PC-9 (cell line): ENCODE results near the gene PLA2G2E. TPM values are rescaled to one million over a fixed set of nuclear protein-coding genes. Genes with fewer than 3 reads are reported as not detected.

Experiments
- BruUV-seq: library from RNA; stranded (reverse); fragments of 400-500 nt; replicated peaks from 2 replicates; lab custom pipeline; 2021; lab: Mats Ljungman, UMichigan
- CTCF ChIA-PET: fragments of 300-600 bp; sonication (Branson Sonifier 250); formaldehyde crosslinking; loops from one replicate; lab custom pipeline; 2022; ENCODE audit warnings: antibody characterized with exemption; lab: Charles Lee
- POLR2A ChIA-PET: fragments of 300-600 bp; sonication (Branson Sonifier 250); formaldehyde crosslinking; loops from one replicate; lab custom pipeline; 2022; ENCODE audit warnings: antibody characterized with exemption; ENCODE audit not compliant: unreplicated experiment; lab: Charles Lee
- DNase-seq, 2 experiments: peaks; one replicate each; pipeline versions ENCODE4 v3.0.0 to v3.0.0-alpha.2; 2015 to 2022; ENCODE audit warnings: mixed read lengths in 1 of 2
- H2AFZ ChIP-seq: fragments of 200-600 bp; sonication (generic); 2 replicates; pipeline ENCODE4 v1.8.1; 2017; ENCODE audit warnings: antibody characterized with exemption
- H3F3A ChIP-seq: fragments of 200-600 bp; sonication (generic); 2 replicates; pipeline ENCODE4 v1.8.1; 2017; ENCODE audit warnings: antibody characterized with exemption, mild to moderate bottlenecking, low read depth; ENCODE audit not compliant: insufficient read depth
- H3K27ac ChIP-seq: fragments of 200-600 bp; sonication (generic); 2 replicates; pipeline ENCODE4 v1.6.1; 2016; ENCODE audit warnings: mixed run types
- H3K27me3 ChIP-seq: fragments of 200-600 bp; sonication (generic); 2 replicates; pipeline ENCODE4 v1.6.1; 2016; ENCODE audit warnings: low read depth, mixed run types; ENCODE audit not compliant: insufficient read depth
- H3K36me3 ChIP-seq: fragments of 200-600 bp; sonication (generic); 2 replicates; pipeline ENCODE4 v1.6.1; 2016; ENCODE audit warnings: low read depth, mixed run types
- H3K4me1 ChIP-seq: fragments of 200-600 bp; sonication (generic); replicated peaks from 2 replicates; pipeline ENCODE4 v1.6.1; 2016; ENCODE audit warnings: mixed run types; ENCODE audit not compliant: insufficient read depth
- H3K4me2 ChIP-seq: fragments of 200-600 bp; sonication (generic); 2 replicates; pipeline ENCODE4 v1.6.1; 2017; ENCODE audit warnings: mixed run types
- H3K4me3 ChIP-seq: fragments of 200-600 bp; sonication (generic); 2 replicates; pipeline ENCODE4 v1.6.1; 2016; ENCODE audit warnings: mixed run types
- H3K79me2 ChIP-seq: fragments of 200-600 bp; sonication (generic); 2 replicates; pipeline ENCODE4 v1.6.1; 2017; ENCODE audit warnings: low read depth, mixed run types
- H3K9me2 ChIP-seq: fragments of 200-600 bp; sonication (generic); 2 replicates; pipeline ENCODE4 v1.8.1; 2017; ENCODE audit warnings: mild to moderate bottlenecking; ENCODE audit not compliant: insufficient read depth
- H3K9me3 ChIP-seq: fragments of 200-600 bp; sonication (generic); 2 replicates; pipeline ENCODE4 v1.8.1; 2016; ENCODE audit warnings: low read depth; ENCODE audit not compliant: insufficient read depth
- H4K20me1 ChIP-seq: fragments of 200-600 bp; sonication (generic); 2 replicates; pipeline ENCODE4 v1.8.1; 2017; ENCODE audit not compliant: insufficient read depth
- CTCF ChIP-seq: fragments of 200-600 bp; sonication (generic); conservative IDR thresholded peaks from 2 replicates; pipeline ENCODE4 v1.6.1; 2017; ENCODE audit warnings: mixed run types, antibody characterized with exemption, mild to moderate bottlenecking, moderate library complexity
- EZH2 ChIP-seq: fragments of 200-600 bp; sonication (generic); IDR thresholded peaks from 2 replicates; pipeline ENCODE4 v1.8.0; 2017; ENCODE audit warnings: antibody characterized with exemption, low read depth
- intact Hi-C: fragments of 100-400 bp; cut with micrococcal nuclease; formaldehyde crosslinking; loops from one replicate; pipeline ENCODE4 v1.10.0; 2022; ENCODE audit not compliant: unreplicated experiment
- total RNA-seq: library from RNA; stranded (reverse); gene quantifications from 2 replicates; pipeline ENCODE4 v1.2.3, GENCODE V29; 2021

The PLA2G2E gene
- total RNA-seq, 1 experiment from 2014 or later, result not detected

- no TSS peak for BruUV-seq
- H4K20me1 ChIP-seq, result no peaks in the 10 kb centered on the region
- no peaks in the 10 kb centered on the region for H3K9me3 ChIP-seq
- peaks cover 20% of the 10 kb centered on the region for H3K4me1 ChIP-seq
- H3F3A ChIP-seq, result peaks cover 16% of the 10 kb centered on the region
- H3K4me2 ChIP-seq, result no peak overlapping the region
- intact Hi-C loops, result no loop called here
- POLR2A ChIA-PET, result no interaction called here
- CTCF ChIA-PET, result no interaction called here
- H3K4me3 ChIP-seq, result no peak overlapping the region
- peaks cover 9% of the 10 kb centered on the region for H3K36me3 ChIP-seq
- H3K79me2 ChIP-seq, result no peaks in the 10 kb centered on the region
- no peaks in the 10 kb centered on the region for H3K27me3 ChIP-seq
- TF ChIP-seq EZH2 (no peak), CTCF (no peak)
- H3K9me2 ChIP-seq, result no peaks in the 10 kb centered on the region
- H3K27ac ChIP-seq, result no peak overlapping the region
- H2AFZ ChIP-seq, result no peak overlapping the region
- DNase-seq, result no peak
Observed at GRCh38 chr1:19907456-19907855, 16.0 kb downstream of the PLA2G2E start.

- H3K79me2 ChIP-seq, result no peaks in the 10 kb centered on the region
- H3K9me2 ChIP-seq, result no peaks in the 10 kb centered on the region
- no peak for TF ChIP-seq EZH2
- peaks cover 20% of the 10 kb centered on the region for H3K4me1 ChIP-seq
- POLR2A ChIA-PET, result interaction anchor here (0.6 kb wide), 2 partner anchors 18 to 50 kb away, joined by 3 read pairs; no protein-coding TSS in a partner anchor
- CTCF ChIA-PET, result interaction anchor here (0.6 kb wide), 1 partner anchor 590 kb away, joined by 3 read pairs; no protein-coding TSS in a partner anchor
- no peaks in the 10 kb centered on the region for H3K27me3 ChIP-seq
- H3K27ac ChIP-seq, result peak overlapping the region; percentile 82
- peaks cover 9% of the 10 kb centered on the region for H3K36me3 ChIP-seq
- H2AFZ ChIP-seq, result no peak overlapping the region
- H3K9me3 ChIP-seq, result no peaks in the 10 kb centered on the region
- DNase-seq, result peak; percentile 59 to 91
- peak overlapping the region; percentile 55 for H3K4me2 ChIP-seq
- BruUV-seq, result no TSS peak
- intact Hi-C loops, result no loop called here
- peaks cover 16% of the 10 kb centered on the region for H3F3A ChIP-seq
- no peaks in the 10 kb centered on the region for H4K20me1 ChIP-seq
- H3K4me3 ChIP-seq, result no peak overlapping the region
Observed at GRCh38 chr1:19903621-19904020, 19.8 kb downstream of the PLA2G2E start.

- H2AFZ ChIP-seq, result no peak overlapping the region
- CTCF ChIA-PET, result no interaction called here
- H3K9me3 ChIP-seq, result no peaks in the 10 kb centered on the region
- H3K4me1 ChIP-seq, result peaks cover 20% of the 10 kb centered on the region
- BruUV-seq, result no TSS peak
- intact Hi-C loops, result no loop called here
- H3K9me2 ChIP-seq, result no peaks in the 10 kb centered on the region
- H4K20me1 ChIP-seq, result no peaks in the 10 kb centered on the region
- H3K27ac ChIP-seq, result no peak overlapping the region
- DNase-seq, result no peak
- POLR2A ChIA-PET, result no interaction called here
- peaks cover 9% of the 10 kb centered on the region for H3K36me3 ChIP-seq
- no peak for TF ChIP-seq EZH2
- no peak for TF ChIP-seq CTCF
- H3K4me3 ChIP-seq, result no peak overlapping the region
- no peaks in the 10 kb centered on the region for H3K79me2 ChIP-seq
- H3K4me2 ChIP-seq, result no peak overlapping the region
- H3F3A ChIP-seq, result peaks cover 16% of the 10 kb centered on the region
- no peaks in the 10 kb centered on the region for H3K27me3 ChIP-seq
Observed at GRCh38 chr1:19901653-19902052, 21.8 kb downstream of the PLA2G2E start.

- Histone ChIP-seq H3K36me3 (no peaks in the 10 kb centered on the region; the same call in 1 of the 2 replicates), H3K4me1 (peaks cover 4% of the 10 kb centered on the region; the same call in 1 of the 2 replicates), H3K79me2 (peaks cover 23% of the 10 kb centered on the region; the same call in 1 of the 2 replicates), H2AFZ (no peak overlapping the region), H3K4me3 (no peak overlapping the region), H3F3A (0 out of 2 replicates have a peak, but pooled peaks cover 4% of the 10 kb centered on the region), H3K9me3 (no peaks in the 10 kb centered on the region), H3K9me2 (no peaks in the 10 kb centered on the region), H3K27ac (peak overlapping the region; percentile 61), H3K27me3 (no peaks in the 10 kb centered on the region), H3K4me2 (no peak overlapping the region), H4K20me1 (no peaks in the 10 kb centered on the region)
- TF ChIP-seq EZH2 (no peak), CTCF (no peak)
- ChIA-PET CTCF (no interaction called here), POLR2A (no interaction called here)
- DNase-seq, result peak in 1 of 2 experiments; percentile 35
- intact Hi-C loops, result no loop called here
- BruUV-seq, result no TSS peak
Observed at GRCh38 chr1:19894218-19894617, 29.2 kb downstream of the PLA2G2E start.
